G401 (cell line): ENCODE measurements around the gene FBXW8. TPM values are rescaled to one million over a fixed set of nuclear protein-coding genes. Genes with fewer than 3 reads are reported as not detected.
A peak's percentile ranks its signal among the peaks of the same experiment; 100 is the strongest.

ENCODE experiments used
- DNase-seq: peaks from one replicate; pipeline ENCODE4 v3.0.0-alpha.2; 2015; ENCODE audit warnings: low spot score
- in situ Hi-C: cut with HindIII; loops from 2 replicates; pipeline ENCODE4 v1.10.0; 2016; ENCODE audit warnings: low sequenced_read_pairs, mixed read lengths
- total RNA-seq: library from RNA; depleted of rRNA; stranded (reverse); fragments of >200 nt; shearing (Covaris generic); gene quantifications from 2 replicates; pipeline ENCODE4 v1.2.3, GENCODE V29; 2014

Gene FBXW8
- total RNA-seq, 1 experiment from 2014 or later: 18.4 TPM

DNA sequence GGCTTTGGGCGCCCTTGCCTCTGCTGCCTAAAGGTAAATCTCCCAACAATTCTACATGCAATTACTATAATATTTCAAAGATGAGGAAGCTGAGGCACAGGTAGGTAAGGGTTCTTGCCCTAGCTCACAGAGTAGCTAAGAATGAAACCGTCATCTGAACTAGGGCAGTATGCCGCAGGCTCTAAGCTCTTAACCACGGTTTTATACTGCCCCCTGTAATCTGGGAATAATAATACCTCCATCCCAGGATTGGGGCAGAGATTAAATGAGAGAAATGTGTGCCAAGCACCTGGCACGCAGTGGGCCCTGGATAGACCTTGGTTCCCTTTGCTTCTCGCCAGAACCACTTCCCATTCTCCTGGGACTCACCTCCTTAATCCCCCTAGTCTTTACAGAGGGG is 28.0 kb upstream of the FBXW8 start:
- peak; percentile 31 for DNase-seq
- in situ Hi-C loops: no loop called here

- in situ Hi-C loops: no loop called here
- DNase-seq: no peak
Observed at GRCh38 chr12:116884871-116885270, 25.9 kb upstream of the FBXW8 start.

GRCh38 chr12:116885491-116885890 is 25.3 kb upstream of the FBXW8 start:
- in situ Hi-C loops: no loop called here
- no peak for DNase-seq

- no peak for DNase-seq
- in situ Hi-C loops: no loop called here
Observed at GRCh38 chr12:116887244-116887643, 23.5 kb upstream of the FBXW8 start.

- no peak for DNase-seq
- in situ Hi-C loops: no loop called here
Observed at GRCh38 chr12:116887897-116888296, 22.9 kb upstream of the FBXW8 start.

DNA sequence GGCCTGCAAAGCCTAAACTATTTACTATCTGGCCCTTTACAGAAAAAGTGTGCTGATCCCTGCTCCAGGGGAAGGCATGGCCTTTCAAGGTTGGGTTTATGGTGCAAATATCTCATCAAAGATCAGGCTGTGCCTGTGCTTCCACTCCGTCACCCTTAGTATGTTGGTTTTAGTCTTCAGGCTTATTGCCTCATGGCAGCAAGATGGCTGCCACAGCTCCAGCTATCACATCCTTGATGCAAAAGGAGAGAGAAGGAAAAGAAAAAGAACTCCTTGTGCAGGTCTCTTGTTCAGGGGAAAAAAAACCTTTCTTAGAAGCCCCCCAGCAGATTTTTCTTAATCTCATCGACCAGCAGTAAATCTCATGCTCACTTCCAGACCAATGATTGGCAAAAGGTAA is 20.4 kb upstream of the FBXW8 start:
- in situ Hi-C loops: no loop called here
- DNase-seq: no peak

DNA sequence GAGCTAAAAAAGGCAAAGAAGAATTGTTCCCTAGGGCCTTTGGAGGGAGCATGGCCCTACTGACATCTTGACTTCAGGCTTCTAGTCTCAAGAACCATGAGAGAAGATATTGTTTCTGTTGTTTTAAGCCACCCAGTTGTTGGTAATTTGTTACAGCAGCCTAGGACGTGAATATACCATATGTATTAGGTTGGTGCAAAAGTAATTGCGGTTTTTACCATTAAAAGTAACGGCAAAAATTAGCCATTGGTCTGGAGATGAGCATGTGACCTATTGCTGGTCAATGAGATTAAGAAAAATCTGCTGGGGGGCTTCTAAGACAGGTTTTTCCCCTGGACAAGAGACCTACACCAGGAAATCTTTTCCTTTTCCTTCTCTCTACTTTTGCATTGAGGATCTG is 19.7 kb upstream of the FBXW8 start:
- in situ Hi-C loops: no loop called here
- no peak for DNase-seq

GRCh38 chr12:116892349-116893140 is 18.2 kb upstream of the FBXW8 start:
- in situ Hi-C loops: no loop called here
- DNase-seq: no peak

DNA sequence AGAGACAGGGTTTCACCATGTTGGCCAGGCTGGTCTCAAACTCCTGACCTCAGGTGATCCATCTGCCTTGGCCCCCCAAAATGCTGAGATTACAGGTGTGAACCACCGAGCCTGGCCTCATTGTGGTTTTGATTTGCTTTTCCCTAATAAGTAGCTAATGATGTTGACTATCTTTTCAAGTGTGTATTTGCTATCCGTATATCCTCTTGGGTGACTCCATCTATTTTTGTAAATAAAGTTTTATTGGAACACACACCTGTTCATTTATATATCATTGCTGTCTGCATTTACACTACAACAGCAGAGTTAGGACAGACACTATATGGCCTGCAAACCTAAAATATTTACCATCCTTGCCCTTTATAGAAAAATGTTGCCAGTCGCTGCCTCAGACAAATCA is 15.8 kb upstream of the FBXW8 start:
- no peak for DNase-seq
- in situ Hi-C loops: no loop called here

DNA sequence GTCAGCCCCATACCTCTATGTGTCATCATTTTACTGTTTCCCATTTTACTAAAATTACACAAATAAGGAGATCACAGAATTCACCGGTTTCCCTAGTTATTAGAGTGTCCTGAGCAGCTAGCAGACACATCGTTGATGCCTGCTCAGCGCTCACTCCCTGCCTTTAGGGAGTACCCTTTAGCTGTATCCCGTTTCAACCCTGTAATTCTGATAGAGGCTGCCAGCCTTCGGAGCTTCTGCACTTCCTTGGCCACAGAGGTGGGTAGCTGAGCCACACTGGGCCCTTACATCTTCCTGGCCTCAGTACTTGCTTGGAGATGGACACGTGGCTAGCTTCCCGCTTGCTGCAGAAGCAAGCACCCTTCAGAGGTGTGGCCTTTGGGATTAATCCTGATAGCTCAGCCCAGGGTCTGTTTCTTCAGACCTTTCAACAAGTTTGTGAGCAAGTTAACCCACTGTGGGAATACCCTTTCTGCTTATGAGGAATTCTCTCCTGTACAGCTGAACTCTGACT is 14.3 kb upstream of the FBXW8 start:
- no peak for DNase-seq
- in situ Hi-C loops: no loop called here

DNA sequence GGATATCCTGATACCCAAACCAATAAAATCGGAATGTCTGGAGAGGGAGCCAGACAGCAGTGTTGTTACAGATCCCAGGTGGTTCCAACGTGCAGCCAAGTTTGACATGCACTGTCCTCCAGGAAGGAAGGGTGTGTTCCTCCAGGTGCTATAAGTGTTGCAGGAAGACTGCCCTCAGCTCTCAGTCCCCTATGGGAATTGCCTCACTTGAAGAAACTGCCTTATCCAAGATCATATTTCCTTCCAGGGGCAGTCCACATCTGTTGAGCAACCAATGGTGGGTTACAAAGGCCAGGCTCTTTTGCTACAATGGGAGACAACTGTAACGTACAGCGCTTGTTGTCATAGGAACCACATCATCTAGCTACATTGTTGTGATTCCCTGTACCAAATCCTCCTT is 13.3 kb upstream of the FBXW8 start:
- in situ Hi-C loops: no loop called here
- no peak for DNase-seq

- in situ Hi-C loops: no loop called here
- no peak for DNase-seq
Observed at GRCh38 chr12:116898669-116899068, 12.1 kb upstream of the FBXW8 start.

DNA sequence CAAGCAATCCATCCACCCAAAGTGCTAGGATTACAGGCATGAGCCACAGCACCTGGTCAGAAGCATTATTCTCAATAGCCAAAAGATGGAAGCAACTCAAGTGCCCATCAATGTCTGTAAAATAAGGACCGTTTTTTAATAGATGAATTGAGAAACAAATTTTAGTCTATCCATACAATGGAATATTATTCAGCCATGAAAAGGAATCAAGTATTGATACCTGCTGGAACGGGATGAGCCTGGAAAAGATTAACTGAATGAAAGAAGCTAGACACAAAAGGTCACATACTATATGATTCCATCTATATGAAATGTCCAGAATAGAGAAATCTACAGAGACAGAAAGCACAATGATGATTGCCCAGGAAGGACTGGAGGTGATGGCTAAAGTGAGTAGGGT is 9.1 kb upstream of the FBXW8 start:
- in situ Hi-C loops: no loop called here
- DNase-seq: no peak

- in situ Hi-C loops: no loop called here
- DNase-seq: no peak
Observed at GRCh38 chr12:116903818-116904217, 6.9 kb upstream of the FBXW8 start.

GRCh38 chr12:116906285-116906684 is 4.5 kb upstream of the FBXW8 start:
- in situ Hi-C loops: no loop called here
- DNase-seq: no peak

DNA sequence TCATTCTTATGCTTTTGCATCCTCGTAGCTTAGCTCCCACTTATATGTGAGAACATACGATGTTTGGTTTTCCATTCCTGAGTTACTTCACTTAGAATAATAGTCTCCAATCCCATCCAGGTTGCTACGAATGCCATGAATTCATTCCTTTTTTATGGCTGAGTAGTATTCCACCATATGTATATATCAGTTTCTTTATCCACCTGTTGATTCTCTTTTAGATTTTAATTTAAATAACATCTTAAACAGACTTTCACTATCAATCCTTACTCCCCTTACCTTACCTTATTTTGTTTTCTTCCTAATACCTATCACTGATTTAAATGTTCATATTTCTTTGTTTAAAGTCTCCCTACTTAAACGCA is 488 bp upstream of the FBXW8 start:
- in situ Hi-C loops: no loop called here

DNA sequence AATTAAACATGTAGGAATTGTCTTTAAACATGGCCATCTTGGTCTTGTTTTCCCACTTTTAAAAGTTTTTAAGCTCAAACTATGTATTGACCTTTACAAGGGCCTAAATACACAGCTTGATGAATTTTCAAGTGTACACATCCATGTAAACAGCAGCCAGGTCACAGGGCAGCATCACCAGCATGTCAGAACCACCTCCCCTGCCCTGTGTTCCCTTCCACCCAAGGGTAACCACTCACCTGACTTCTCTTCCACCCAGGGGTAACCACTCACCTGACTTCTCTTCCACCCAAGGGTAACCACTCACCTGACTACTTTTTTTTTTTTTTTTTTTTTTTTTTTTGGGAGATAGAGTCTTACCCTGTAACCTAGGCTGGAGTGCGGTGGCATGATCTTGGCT is 4.6 kb downstream of the FBXW8 start:
- in situ Hi-C loops: no loop called here
- no peak for DNase-seq

More for the DNA sequence above, 488 bp upstream of the FBXW8 start:
- no peak for DNase-seq

GRCh38 chr12:116916122-116916521 is 5.4 kb downstream of the FBXW8 start:
- in situ Hi-C loops: no loop called here
- DNase-seq: no peak

GRCh38 chr12:116916714-116917114 is 6.0 kb downstream of the FBXW8 start:
- in situ Hi-C loops: no loop called here
- DNase-seq: no peak

GRCh38 chr12:116918464-116918863 is 7.7 kb downstream of the FBXW8 start:
- no peak for DNase-seq
- in situ Hi-C loops: no loop called here

DNA sequence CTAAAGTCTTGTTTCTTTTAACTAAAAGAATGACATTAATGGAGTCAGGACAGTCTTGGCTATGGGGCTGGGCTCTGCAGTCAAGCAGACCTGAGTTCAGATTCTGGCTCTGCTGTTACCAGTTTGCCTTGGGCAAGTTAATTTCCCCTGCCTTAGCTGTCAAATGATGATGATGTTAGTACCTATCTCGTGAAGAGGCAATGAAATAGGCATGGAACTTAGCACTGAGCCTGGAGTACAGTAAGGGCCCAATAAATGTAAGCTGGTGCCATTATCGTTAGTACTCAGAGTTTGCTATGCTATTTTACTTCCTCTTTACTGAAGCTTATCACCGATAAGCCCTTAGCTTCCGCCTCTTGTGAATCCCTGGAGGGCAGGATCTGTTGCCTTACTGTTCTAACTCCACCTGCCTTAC is 8.5 kb downstream of the FBXW8 start:
- DNase-seq: no peak
- in situ Hi-C loops: no loop called here
